Ecto neural progenitor cell (in vitro differentiated cells): ENCODE measurements around the gene KCTD5.
A peak's percentile ranks its signal among the peaks of the same experiment; 100 is the strongest.
"Not testable (repeated sequence)": the region's sequence is repeated elsewhere in the genome, so short reads cannot be mapped to it uniquely, and the experiment has no call there.

Experiments
- DNase-seq: peaks from one replicate; pipeline ENCODE4 v3.0.0-alpha.2; 2018; ENCODE audit warnings: low spot score

The KCTD5 gene

DNA sequence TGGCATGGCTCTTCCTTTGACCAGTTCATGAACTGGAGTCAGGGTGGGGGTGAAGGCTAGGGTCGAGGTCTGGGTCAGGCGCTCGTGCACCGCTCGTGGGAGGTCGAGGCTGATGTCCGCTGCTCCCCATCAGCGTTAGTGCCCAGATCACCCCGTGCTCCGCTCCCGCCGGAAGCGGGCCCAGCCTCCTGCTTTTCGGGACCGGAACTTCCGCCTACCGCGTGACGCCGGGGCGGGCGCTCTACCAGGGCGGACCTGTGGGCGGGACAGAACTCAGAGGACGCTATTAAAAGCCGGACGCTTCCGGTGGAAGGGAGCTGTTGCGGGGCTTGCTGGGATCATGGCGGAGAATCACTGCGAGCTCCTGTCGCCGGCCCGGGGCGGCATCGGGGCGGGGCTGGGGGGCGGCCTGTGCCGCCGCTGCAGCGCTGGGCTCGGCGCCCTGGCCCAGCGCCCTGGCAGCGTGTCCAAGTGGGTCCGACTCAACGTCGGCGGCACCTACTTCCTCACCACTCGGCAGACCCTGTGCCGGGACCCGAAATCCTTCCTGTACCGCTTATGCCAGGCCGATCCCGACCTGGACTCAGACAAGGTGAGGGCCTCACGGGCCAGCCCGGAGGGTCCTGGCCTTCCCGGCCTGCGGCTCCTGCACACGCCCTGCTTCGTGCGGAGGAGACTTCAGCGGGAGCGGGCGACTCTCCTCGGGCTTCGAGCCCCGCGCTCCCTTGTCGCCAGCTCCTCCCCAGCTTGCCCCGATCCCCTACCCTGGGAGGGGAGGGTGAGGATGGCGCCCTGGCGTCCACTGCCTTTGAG is at the start of gene KCTD5:
KCTD5 (plus strand) TSS at position 315 of the 813 bp plus-strand sequence; CDS start at position 341, 26 bp downstream.
- DNase-seq = peak; percentile 97

DNA sequence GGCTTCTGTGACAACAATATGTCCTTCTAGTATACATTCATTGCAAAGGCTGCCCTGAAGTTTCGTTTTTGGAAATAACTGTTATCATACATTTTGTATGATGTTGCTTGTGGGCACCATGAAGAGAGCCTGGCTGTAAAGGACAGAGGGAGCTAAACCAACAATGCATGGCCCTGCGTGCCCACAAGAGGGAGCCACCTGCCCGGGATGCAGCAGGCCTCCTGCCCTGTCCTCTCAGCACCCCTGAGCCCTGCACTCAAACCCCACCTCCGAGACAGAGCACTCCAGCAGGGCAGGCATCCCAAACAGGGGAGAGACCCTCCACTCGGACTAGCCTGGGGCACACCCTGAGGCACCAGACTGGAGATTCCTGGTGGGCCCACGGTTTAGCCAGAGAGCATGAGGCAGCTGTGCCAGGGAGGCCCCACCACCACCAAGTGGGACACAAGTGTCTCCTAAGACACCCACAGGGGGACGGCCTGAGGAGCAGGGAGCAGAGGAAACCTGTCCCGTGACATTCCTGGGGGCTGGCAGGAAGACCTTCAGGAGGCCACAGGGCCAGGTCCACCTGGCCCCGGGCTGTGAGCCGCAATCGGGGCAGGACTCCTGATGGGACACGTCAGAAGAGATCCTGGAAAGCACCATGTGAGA is 43.1 kb upstream of the KCTD5 start:
- not testable (repeated sequence) for DNase-seq

DNA sequence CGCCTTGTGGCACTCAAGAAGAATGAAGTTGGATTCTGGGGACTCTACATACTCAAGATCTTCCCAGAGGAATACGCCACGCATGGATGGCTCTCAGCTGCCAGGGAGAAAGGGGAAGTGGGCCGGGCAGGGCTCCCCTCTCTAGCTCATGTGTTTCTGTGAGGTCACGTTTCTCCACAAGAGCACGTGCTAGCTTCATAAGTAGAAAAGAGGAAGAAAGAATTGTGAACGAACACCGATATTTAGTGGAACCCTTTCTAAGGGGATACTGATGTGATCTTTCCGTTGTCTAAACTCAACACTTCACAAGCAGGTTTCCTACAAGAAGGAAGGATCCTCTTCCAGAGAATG is 42.6 kb upstream of the KCTD5 start:
- DNase-seq = not testable (repeated sequence)

DNA sequence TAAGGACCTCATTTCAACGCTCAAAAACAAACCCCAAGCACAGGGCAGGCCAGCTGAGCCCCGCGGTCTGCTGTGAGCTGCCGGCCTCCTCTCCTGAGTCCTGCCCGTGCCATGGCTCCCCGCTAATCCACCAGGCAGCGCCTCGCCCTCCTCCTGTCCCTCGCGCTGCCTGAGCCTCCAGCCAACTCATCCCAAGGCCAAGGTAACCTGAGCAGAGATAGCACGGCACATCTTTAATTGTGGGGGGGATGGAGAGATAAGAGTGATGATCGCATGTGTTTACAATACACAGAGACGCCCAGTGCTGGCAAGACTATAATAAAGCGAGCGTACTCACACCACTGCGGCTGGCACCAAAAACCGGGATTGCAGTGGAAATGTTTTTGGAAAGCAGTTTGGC is 39.8 kb upstream of the KCTD5 start:
- not testable (repeated sequence) for DNase-seq

DNA sequence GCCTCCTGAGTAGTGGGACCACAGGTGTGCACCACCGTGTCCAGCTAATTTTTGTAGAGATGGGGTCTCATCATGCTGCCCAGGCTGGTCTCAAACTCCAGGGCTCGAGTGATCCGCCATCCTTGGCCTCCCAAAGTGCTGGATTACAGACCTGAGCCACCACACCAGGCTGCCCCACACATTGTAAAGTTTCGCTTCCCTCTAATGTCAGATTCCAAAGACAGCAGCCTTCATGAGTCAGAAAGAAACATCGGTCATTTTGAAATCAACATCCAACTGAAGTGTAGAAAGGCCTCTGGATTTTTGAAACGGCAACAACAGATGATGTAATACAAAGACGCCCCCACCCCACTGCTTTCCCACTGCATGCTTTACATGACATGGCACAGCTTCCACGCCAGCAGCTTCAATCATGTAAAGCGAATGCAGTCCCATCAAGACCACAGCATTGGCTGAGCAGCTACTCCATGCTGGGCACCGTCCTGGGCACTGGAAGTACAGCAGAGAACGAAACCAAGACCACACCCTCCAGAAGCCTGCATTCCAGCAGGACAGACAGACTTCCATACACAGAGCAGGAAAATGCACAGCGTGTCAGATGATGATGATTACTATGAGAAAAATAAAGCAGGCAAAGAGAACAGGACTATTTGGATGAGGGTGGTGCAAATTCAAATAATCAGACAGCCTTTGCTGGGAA is 37.4 kb upstream of the KCTD5 start:
- DNase-seq = not testable (repeated sequence)

- not testable (repeated sequence) for DNase-seq
Measured at GRCh38 chr16:2651268-2651871, 31.0 kb upstream of the KCTD5 start.

DNA sequence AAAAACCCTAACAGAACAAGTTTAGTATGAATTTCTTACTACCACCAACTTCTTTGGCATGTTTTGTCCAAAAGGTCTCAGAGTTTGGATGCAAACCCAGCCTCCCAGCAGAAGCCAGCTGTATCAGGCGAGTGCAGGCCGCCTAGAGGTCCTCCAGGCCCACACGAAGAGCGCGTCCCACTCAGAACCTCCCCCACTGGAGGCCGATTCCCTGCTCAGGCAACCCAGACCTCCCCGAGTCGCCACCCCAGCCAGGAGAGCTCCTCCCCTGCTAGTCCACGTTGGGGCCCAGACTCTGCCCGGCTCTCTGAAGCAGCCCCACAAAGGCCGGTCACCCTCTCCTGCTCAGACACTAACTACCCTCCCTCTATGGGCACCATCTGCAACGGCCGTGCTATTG is 28.4 kb upstream of the KCTD5 start:
- DNase-seq = not testable (repeated sequence)

GRCh38 chr16:2654949-2655348 is 27.4 kb upstream of the KCTD5 start:
- DNase-seq = not testable (repeated sequence)

DNA sequence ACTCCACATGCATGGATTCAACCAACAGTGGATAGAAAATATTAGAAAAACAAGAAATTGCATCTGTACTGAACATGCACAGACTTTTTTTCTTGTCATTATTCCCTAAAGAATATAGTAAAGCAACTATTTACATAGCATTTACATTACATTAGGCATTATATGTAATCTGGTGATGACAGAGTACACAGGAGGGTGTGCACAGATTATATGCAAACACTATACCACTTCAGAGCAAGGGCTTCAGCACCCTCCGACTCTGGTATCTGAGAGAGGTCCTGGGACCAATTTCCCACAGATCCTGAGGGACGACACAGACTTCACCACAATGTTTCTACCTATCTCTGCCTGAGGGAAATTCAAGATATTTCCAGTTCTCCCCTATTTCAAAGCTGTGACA is 25.3 kb upstream of the KCTD5 start:
- no peak for DNase-seq

- DNase-seq = not testable (repeated sequence)
Measured at GRCh38 chr16:2657803-2658202, 24.5 kb upstream of the KCTD5 start.

GRCh38 chr16:2659560-2659959 is 22.8 kb upstream of the KCTD5 start:
- DNase-seq = not testable (repeated sequence)

GRCh38 chr16:2660014-2660662 is 22.2 kb upstream of the KCTD5 start:
- DNase-seq = not testable (repeated sequence)

DNA sequence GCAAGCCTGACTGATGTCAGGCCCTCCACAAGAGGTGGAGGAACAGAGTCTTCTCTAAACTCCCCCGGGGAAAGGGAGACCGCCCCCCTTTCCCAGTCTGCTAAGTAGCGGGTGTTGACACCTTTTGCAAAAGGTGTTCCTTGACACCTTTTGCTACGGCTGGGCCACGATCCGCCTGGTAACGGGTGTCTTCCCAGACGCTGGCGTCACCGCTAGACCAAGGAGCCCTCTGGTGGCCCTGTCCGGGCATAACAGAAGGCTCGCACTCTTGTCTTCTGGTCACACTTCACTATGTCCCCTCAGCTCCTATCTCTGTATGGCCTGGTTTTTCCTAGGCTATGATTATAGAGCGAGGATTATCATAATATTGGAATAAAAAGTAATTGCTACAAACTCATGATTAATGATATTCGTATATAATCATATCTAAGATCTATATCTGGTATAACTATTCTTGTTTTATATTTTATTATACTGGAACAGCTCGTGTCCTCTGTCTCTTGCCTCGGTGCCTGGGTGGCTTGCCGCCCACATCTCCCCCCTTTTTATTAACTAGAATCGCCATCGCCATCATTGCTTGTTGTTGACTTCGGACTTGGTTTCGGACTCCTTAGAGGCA is 21.5 kb upstream of the KCTD5 start:
- DNase-seq = not testable (repeated sequence)

DNA sequence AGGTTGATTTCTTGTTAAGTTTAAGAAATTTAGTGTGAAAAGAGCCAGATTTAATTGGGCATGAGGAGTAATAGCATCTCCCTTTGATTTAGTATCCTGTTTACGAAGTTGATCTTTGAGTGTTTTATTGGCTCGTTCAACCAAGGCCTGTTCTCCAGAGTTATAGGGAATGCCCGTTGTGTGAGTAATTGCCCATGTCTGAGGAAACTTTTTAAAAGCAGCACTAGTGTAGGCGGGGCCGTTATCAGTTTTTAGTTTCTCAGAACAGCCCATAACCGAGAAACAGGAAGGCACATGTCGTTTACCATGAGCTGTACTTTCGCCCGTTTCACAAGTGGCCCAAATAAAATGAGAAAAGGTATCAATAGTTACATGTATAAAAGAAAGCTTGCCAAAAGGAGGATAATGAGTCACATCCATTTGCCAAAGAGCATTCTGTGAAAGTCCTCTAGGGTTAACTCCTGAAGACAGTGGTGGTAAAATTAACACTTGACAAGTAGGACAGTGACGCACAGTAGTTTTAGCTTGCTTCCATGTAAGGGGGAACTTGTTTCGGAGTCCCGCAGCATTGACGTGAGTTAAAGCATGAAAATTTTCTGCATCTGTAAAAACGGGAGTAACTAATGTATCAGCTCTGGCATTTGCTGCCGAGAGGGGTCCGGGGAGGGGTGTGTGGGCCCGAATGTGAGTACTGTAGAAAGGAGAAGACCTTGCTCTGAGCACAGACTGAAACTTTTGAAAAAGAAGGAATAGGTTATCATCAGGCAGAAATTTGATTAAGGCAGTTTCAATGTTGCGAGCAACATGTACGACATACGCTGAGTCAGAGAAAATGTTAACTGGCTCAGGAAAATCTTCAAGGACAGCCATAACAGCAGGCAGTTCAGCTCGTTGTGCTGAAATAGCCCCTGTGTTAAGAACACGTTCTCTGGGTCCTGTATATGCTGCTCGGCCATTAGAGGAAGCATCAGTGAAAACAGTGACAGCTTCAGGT is 18.5 kb upstream of the KCTD5 start:
- DNase-seq = no peak

- DNase-seq = no peak
Measured at GRCh38 chr16:2664574-2664982, 17.7 kb upstream of the KCTD5 start.

DNA sequence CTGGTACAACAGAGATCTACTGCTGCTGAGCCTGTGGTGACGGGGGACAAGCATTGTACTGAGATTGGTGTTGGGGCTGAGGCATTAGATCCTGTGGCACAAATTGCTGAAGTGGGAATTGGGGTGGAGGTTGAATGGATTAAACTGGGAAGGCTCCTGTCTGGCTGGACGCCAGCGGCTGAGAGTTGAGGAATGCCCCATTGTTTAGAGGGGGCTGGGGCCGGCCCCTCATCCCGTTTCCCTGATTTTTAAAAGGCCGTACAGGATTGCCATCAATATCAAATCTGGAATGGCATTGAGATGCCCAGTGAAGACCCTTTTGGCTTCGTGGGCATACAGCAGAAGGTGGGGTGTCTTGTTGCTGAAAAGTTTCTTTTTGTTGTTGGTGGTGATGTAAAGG is 15.7 kb upstream of the KCTD5 start:
- not testable (repeated sequence) for DNase-seq

- not testable (repeated sequence) for DNase-seq
Measured at GRCh38 chr16:2669587-2669986, 12.7 kb upstream of the KCTD5 start.

- peak; percentile 69 for DNase-seq
Measured at GRCh38 chr16:2670017-2670416, 12.3 kb upstream of the KCTD5 start.

GRCh38 chr16:2671193-2671592 is 11.1 kb upstream of the KCTD5 start:
- not testable (repeated sequence) for DNase-seq

- DNase-seq = no peak
Measured at GRCh38 chr16:2671741-2672140, 10.6 kb upstream of the KCTD5 start.
